ENCODE results near the gene KSR2. TPM values are rescaled to one million over a fixed set of nuclear protein-coding genes. Genes with fewer than 3 reads are reported as not detected.

KSR2 gene
- total RNA-seq, 1 donor from 2014 or later, result 2.0 TPM

DNA sequence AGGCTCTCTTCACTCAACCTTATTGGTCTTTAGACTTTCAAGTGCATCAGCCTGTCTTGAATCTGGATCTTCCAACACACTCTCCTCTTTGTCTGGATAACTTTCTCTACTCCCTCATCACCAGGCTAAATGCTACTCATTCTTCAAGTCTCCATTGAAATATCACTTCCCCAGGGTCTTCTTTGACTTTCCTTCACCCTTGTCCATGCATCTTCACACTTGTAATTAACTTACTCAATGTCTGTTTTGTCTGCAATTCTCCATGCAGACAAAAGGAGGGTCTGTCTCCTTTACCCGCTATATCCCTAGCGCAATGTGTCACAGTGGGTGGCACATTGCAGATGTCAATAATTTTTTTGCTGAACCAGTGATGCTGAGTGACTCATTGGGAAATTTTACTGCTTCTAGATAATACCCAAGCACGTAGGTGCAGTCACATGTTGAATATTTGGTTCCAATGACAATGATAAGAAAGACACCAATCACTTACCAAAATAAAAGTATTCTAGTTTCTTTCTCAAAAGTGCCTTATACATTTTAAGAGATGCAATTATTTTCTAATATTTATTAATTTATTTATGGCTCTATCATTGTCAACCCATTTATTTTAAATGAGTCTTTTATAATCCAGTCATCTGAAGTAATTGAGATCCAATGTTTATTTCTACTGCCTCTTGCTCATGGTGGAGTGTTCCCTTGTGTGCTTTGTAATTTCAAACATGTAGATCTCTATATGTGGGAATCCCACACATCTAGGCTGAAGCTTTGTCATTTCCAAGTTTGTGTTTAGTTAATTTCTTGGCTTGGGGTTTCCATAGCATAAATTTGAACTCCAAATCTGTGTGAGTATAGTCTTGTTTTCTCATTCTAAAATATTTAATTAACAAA, 26.0 kb upstream of the KSR2 start:
- no peaks in the 10 kb centered on the region for H3K4me1 Mint-ChIP-seq (ENCODE audit: unreplicated experiment)
- H3K4me3 Mint-ChIP-seq, result no peak overlapping the region
- no peak for DNase-seq (ENCODE audit: extremely low spot score, unreplicated experiment)
- no peak overlapping the region for H3K27ac Mint-ChIP-seq
- no peaks in the 10 kb centered on the region for H3K9me3 Mint-ChIP-seq
- H3K27me3 Mint-ChIP-seq, result peaks cover 10% of the 10 kb centered on the region
- TF ChIP-seq, protein P1, sequence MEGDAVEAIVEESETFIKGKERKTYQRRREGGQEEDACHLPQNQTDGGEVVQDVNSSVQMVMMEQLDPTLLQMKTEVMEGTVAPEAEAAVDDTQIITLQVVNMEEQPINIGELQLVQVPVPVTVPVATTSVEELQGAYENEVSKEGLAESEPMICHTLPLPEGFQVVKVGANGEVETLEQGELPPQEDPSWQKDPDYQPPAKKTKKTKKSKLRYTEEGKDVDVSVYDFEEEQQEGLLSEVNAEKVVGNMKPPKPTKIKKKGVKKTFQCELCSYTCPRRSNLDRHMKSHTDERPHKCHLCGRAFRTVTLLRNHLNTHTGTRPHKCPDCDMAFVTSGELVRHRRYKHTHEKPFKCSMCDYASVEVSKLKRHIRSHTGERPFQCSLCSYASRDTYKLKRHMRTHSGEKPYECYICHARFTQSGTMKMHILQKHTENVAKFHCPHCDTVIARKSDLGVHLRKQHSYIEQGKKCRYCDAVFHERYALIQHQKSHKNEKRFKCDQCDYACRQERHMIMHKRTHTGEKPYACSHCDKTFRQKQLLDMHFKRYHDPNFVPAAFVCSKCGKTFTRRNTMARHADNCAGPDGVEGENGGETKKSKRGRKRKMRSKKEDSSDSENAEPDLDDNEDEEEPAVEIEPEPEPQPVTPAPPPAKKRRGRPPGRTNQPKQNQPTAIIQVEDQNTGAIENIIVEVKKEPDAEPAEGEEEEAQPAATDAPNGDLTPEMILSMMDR (conservative IDR thresholded peaks at IDR 0.05), result no peak
- no peaks in the 10 kb centered on the region for H3K36me3 Mint-ChIP-seq

DNA sequence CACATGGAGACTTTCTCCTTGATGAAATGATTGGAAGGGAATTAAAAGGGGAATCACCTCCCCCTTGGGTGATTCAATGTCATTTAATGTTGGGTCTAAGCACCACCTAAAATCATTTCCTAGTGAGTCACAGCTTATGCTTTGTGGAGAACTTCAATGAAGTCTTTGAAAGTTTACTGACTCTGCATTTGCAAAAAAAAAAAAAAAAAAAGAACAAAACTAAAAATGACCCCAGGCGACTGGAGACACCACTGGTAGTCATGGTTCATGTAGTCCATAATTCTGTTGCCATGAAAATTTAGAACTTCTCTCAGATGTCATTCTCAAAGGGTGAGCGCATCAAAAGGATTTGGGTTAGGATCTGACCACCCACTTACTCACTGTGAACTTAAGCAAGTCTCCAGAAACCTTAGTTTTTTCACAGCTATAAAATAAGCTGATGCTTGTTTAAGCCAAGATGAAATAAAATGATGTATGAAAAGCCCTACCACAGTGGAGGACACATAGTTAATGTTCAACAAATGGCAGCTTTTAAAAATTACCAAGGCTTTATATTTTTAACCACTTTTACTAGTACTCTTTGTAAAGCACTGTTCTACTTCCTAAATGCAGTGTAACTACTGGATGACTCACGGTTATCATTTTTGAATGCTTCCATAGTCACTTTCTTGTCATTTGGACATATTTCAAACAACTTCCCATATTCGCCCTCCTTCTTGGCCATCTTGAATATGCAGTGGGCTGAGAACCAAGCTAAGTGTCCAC, 18.1 kb upstream of the KSR2 start:
- Mint-ChIP-seq H3K27ac (no peak overlapping the region), H3K9me3 (no peaks in the 10 kb centered on the region), H3K27me3 (peaks cover 8% of the 10 kb centered on the region), H3K4me3 (no peak overlapping the region), H3K36me3 (peaks cover 3% of the 10 kb centered on the region), H3K4me1 (ENCODE audit: unreplicated experiment) (no peaks in the 10 kb centered on the region)
- DNase-seq (ENCODE audit: extremely low spot score, unreplicated experiment), result no peak
- TF ChIP-seq, protein P1 (conservative IDR thresholded peaks at IDR 0.05), result no peak

DNA sequence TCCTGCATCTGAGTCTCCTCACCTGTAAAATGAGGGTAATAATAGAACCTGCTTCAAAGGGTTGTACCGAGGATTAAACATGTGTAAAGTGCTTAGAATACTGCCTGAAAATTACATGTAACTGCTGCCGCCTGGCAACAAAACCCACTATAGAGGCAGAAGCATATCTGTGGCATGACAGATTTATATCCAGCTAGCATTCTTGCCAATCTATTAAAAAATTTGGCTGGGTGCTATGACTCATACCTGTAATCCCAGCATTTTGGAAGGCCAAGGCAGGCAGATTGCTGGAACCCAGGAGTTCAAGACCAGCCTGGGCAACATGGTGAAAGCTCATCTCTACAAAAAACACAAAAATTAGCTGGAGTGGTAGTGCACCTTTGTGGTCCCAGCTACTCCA, 16.4 kb upstream of the KSR2 start:
- Mint-ChIP-seq H3K4me1 (ENCODE audit: unreplicated experiment) (no peaks in the 10 kb centered on the region), H3K36me3 (peaks cover 3% of the 10 kb centered on the region), H3K4me3 (no peak overlapping the region), H3K27ac (no peak overlapping the region), H3K9me3 (no peaks in the 10 kb centered on the region), H3K27me3 (peaks cover 4% of the 10 kb centered on the region)
- TF ChIP-seq, protein P1 (conservative IDR thresholded peaks at IDR 0.05), result no peak
- DNase-seq (ENCODE audit: extremely low spot score, unreplicated experiment), result no peak

DNA sequence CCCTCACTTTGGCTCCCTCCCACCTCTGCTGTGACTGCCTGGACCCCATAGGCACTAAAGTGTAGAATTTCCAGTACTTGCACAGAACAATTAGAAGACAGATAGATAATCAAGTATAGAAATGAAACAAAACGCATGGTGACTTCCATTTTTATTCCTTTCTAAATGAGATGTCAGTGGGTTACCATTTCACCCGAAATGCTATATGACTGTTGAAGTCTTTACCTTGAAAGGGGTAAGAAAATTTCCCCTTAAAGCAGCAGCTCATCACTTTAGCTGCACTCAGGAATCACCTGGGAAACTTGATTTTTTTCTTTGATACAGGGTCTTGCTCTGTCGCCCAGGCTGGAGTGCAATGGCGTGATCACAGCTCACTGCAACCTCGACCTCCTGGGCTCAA, 12.5 kb upstream of the KSR2 start:
- Mint-ChIP-seq H3K27ac (no peak overlapping the region), H3K4me1 (ENCODE audit: unreplicated experiment) (no peaks in the 10 kb centered on the region), H3K4me3 (no peak overlapping the region), H3K36me3 (no peaks in the 10 kb centered on the region), H3K27me3 (no peaks in the 10 kb centered on the region), H3K9me3 (no peaks in the 10 kb centered on the region)
- no peak for DNase-seq (ENCODE audit: extremely low spot score, unreplicated experiment)
- TF ChIP-seq, protein P1 (conservative IDR thresholded peaks at IDR 0.05), result no peak

DNA sequence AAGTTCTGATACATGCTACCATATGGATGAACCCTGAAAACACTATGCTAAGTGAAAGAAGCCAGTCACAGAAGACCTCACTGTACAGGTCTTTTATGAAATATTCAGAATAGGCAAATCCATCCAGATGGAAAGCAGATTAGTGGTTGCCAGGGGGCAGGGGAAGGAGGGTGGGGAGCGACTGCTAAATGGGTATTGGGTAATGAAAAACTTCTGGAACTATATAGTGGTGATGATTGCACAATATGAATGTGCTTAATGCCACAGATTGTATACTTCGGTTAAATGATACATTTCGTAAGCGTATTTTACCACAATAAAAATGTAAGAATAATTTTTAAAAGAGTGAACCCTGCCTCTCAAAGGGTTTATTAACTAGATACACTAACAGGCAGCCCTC, 11.8 kb upstream of the KSR2 start:
- TF ChIP-seq, protein P1 (conservative IDR thresholded peaks at IDR 0.05), result no peak
- Mint-ChIP-seq H3K27me3 (no peaks in the 10 kb centered on the region), H3K4me1 (ENCODE audit: unreplicated experiment) (no peaks in the 10 kb centered on the region), H3K27ac (no peak overlapping the region), H3K36me3 (no peaks in the 10 kb centered on the region), H3K4me3 (no peak overlapping the region), H3K9me3 (no peaks in the 10 kb centered on the region)
- DNase-seq (ENCODE audit: extremely low spot score, unreplicated experiment), result no peak

Measured in type B pancreatic cell (in vitro differentiated cells).